Measurements from ENCODE around the gene SYN1. TPM values are rescaled to one million over a fixed set of nuclear protein-coding genes. Genes with fewer than 3 reads are reported as not detected.

The SYN1 gene
- total RNA-seq, 4 donors from 2014 or later, result 0.16 to 0.41 (median 0.39) TPM

- TF ChIP-seq CTCF (IDR thresholded peaks at IDR 0.05), result no peak
- TF ChIP-seq EP300 (IDR thresholded peaks at IDR 0.05; ENCODE audit: low read depth), result no peak
- WGBS, 2 donors (ENCODE audit: low coverage in 1 of 2), result 88 to 100% methylated on average over 1 to 8 of the region's 8 CpGs
- no peak overlapping the region for H3K4me3 ChIP-seq
- intact Hi-C loops (cut with DNase I; ENCODE audit: low total_unique reads), result loop anchor here (10.0 kb wide), 1 partner anchor 64 kb away; no protein-coding TSS in a partner anchor
- no peaks in the 10 kb centered on the region for H3K9me3 ChIP-seq
- H3K27ac ChIP-seq, result no peak overlapping the region
- no peak for DNase-seq
- no peaks in the 10 kb centered on the region for H3K27me3 ChIP-seq
- in situ Hi-C loops (cut with MboI; ENCODE audit: low pct_ligation_motif_present in 1 of 4, low pct_unique_long_range_greater_than_20kb in 1 of 4, low sequenced_read_pairs in 3 of 4), result no loop called here
- H3K4me1 ChIP-seq, result peaks cover 0 to 14% (median 8%) of the 10 kb centered on the region in 4 donors
- no peaks in the 10 kb centered on the region for H3K36me3 ChIP-seq
Observed at GRCh38 chrX:47570794-47571193, 48.9 kb downstream of the SYN1 start.

GRCh38 chrX:47568656-47569295 lies 50.9 kb downstream of the SYN1 start:
- Histone ChIP-seq H3K9me3 (no peaks in the 10 kb centered on the region), H3K27ac (no peak overlapping the region), H3K4me3 (no peak overlapping the region), H3K4me1 (peaks cover 0 to 4% (median 3%) of the 10 kb centered on the region in 4 donors), H3K27me3 (no peaks in the 10 kb centered on the region), H3K36me3 (peaks cover 0 to 5% (median 0%) of the 10 kb centered on the region in 4 donors)
- no peak for DNase-seq
- in situ Hi-C loops (cut with MboI; ENCODE audit: low pct_ligation_motif_present in 1 of 4, low pct_unique_long_range_greater_than_20kb in 1 of 4, low sequenced_read_pairs in 3 of 4) (loop anchor here in 1 of 4 donors (10.0 kb wide), 1 partner anchor 76 kb away; no protein-coding TSS in a partner anchor), intact Hi-C loops (cut with DNase I; ENCODE audit: low total_unique reads) (no loop called here)
- 89% methylated on average over 13 of the region's 13 CpGs; no CpG with 5 or more reads in 1 of the 2 donors for WGBS, 2 donors (ENCODE audit: low coverage in 1 of 2)
- TF ChIP-seq EP300 (IDR thresholded peaks at IDR 0.05; ENCODE audit: low read depth) (no peak), POLR2AphosphoS5 (IDR thresholded peaks at IDR 0.05) (no peak), POLR2A (IDR thresholded peaks at IDR 0.05) (no peak), CTCF (IDR thresholded peaks at IDR 0.05) (peak in 4 of 5 experiments; percentile 19 to 40 (median 30))

GRCh38 chrX:47566841-47567240 lies 52.8 kb downstream of the SYN1 start:
- in situ Hi-C loops (cut with MboI; ENCODE audit: low pct_ligation_motif_present in 1 of 4, low pct_unique_long_range_greater_than_20kb in 1 of 4, low sequenced_read_pairs in 3 of 4), result loop anchor here in 1 of 4 donors (10.0 kb wide), 1 partner anchor 78 kb away; no protein-coding TSS in a partner anchor
- WGBS, 2 donors (ENCODE audit: low coverage in 1 of 2), result 80% methylated on average over 10 of the region's 11 CpGs; no CpG with 5 or more reads in 1 of the 2 donors
- Histone ChIP-seq H3K36me3 (peaks cover 0 to 5% (median 0%) of the 10 kb centered on the region in 4 donors), H3K4me1 (peaks cover 0 to 14% (median 4%) of the 10 kb centered on the region in 4 donors), H3K9me3 (no peaks in the 10 kb centered on the region), H3K4me3 (no peak overlapping the region), H3K27ac (no peak overlapping the region), H3K27me3 (no peaks in the 10 kb centered on the region)
- no peak for DNase-seq
- intact Hi-C loops (cut with DNase I; ENCODE audit: low total_unique reads), result no loop called here
- no peak for TF ChIP-seq POLR2A (IDR thresholded peaks at IDR 0.05)
- TF ChIP-seq POLR2AphosphoS5 (IDR thresholded peaks at IDR 0.05), result no peak
- no peak for TF ChIP-seq EP300 (IDR thresholded peaks at IDR 0.05; ENCODE audit: low read depth)
- no peak for TF ChIP-seq CTCF (IDR thresholded peaks at IDR 0.05)

GRCh38 chrX:47564438-47565085 lies 55.1 kb downstream of the SYN1 start:
- Histone ChIP-seq H3K9me3 (no peaks in the 10 kb centered on the region), H3K4me1 (peaks cover 0 to 25% (median 6%) of the 10 kb centered on the region in 4 donors), H3K36me3 (peaks cover 0 to 5% (median 0%) of the 10 kb centered on the region in 4 donors), H3K27ac (no peak overlapping the region), H3K27me3 (no peaks in the 10 kb centered on the region), H3K4me3 (no peak overlapping the region)
- in situ Hi-C loops (cut with MboI; ENCODE audit: low pct_ligation_motif_present in 1 of 4, low pct_unique_long_range_greater_than_20kb in 1 of 4, low sequenced_read_pairs in 3 of 4), result loop anchor here in 1 of 4 donors (10.0 kb wide), 1 partner anchor 80 kb away; no protein-coding TSS in a partner anchor
- TF ChIP-seq CTCF (IDR thresholded peaks at IDR 0.05) (no peak), EP300 (IDR thresholded peaks at IDR 0.05; ENCODE audit: low read depth) (no peak), POLR2A (IDR thresholded peaks at IDR 0.05) (no peak), POLR2AphosphoS5 (IDR thresholded peaks at IDR 0.05) (no peak)
- DNase-seq, result no peak
- WGBS, 2 donors (ENCODE audit: low coverage in 1 of 2), result 83% methylated on average over 12 of the region's 12 CpGs; no CpG with 5 or more reads in 1 of the 2 donors
- intact Hi-C loops (cut with DNase I; ENCODE audit: low total_unique reads), result no loop called here
